Tibial nerve (tissue), 3 donors: ENCODE measurements around the gene DGKH.

ENCODE experiments used
- POLR2A ChIP-seq, 2 donors: fragments of 450-650 bp; IDR thresholded peaks; one replicate each; pipeline ENCODE4 v1.6.1; 2017; ENCODE audit warnings: antibody characterized with exemption in 2 of 2, mild to moderate bottlenecking in 2 of 2, moderate library complexity in 2 of 2
- TF ChIP-seq, protein P1 (sequence below), 5 experiments: fragments of 200-600 bp in 3 of 5; fragments of 450-650 bp in 2 of 5; sonication (generic) in 3 of 5; IDR thresholded peaks; one replicate each; pipeline ENCODE4 v1.5.1; 2016 to 2019; ENCODE audit warnings: antibody characterized with exemption in 5 of 5, mild to moderate bottlenecking in 3 of 5, moderate library complexity in 2 of 5

DNA sequence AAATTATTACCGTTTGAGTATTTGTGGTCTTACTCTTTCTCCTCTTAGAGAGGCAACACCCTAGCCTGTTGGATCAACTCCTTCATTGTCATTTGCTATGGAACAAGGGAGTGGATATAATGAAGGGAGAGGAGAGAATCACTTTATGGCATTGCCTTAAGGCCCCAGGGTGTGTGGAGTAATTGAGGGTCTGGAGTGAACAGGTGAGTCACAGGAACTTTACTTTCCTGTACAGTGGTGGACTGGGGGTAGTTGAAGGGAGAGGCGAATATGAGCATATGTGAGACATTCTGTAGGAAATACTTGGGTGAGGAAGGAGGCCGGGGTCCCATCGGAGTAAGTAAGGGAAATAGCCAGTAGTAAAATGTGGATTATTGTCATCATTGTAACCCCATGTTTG lies 17.0 kb downstream of the DGKH start:
- TF ChIP-seq, protein P1, sequence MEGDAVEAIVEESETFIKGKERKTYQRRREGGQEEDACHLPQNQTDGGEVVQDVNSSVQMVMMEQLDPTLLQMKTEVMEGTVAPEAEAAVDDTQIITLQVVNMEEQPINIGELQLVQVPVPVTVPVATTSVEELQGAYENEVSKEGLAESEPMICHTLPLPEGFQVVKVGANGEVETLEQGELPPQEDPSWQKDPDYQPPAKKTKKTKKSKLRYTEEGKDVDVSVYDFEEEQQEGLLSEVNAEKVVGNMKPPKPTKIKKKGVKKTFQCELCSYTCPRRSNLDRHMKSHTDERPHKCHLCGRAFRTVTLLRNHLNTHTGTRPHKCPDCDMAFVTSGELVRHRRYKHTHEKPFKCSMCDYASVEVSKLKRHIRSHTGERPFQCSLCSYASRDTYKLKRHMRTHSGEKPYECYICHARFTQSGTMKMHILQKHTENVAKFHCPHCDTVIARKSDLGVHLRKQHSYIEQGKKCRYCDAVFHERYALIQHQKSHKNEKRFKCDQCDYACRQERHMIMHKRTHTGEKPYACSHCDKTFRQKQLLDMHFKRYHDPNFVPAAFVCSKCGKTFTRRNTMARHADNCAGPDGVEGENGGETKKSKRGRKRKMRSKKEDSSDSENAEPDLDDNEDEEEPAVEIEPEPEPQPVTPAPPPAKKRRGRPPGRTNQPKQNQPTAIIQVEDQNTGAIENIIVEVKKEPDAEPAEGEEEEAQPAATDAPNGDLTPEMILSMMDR (IDR thresholded peaks at IDR 0.05), result no peak
- TF ChIP-seq POLR2A (IDR thresholded peaks at IDR 0.05), result no peak
